Transverse colon (tissue), 4 donors: ENCODE data around the gene RHOD. TPM values are rescaled to one million over a fixed set of nuclear protein-coding genes. Genes with fewer than 3 reads are reported as not detected.

Source experiments
- DNase-seq: peaks from one replicate; pipeline ENCODE4 v3.0.0-alpha.2; 2019
- H3K27ac ChIP-seq, 4 donors: fragments of 200-600 bp; sonication (generic); 2 replicates each; pipeline ENCODE4 v1.5.1; 2016 to 2018; ENCODE audit warnings: inconsistent platforms in 4 of 4
- H3K27me3 ChIP-seq: fragments of 200-600 bp; sonication (generic); 2 replicates; pipeline ENCODE4 v1.5.1; 2017; ENCODE audit warnings: inconsistent platforms
- H3K36me3 ChIP-seq, 4 donors: fragments of 200-600 bp; sonication (generic); 2 replicates each; pipeline ENCODE4 v1.5.1; 2017 to 2019; ENCODE audit warnings: inconsistent platforms in 4 of 4
- H3K4me1 ChIP-seq, 4 donors: fragments of 200-600 bp; sonication (generic); 2 replicates each; pipeline ENCODE4 v1.5.1; 2017 to 2020; ENCODE audit warnings: inconsistent platforms in 4 of 4
- H3K4me3 ChIP-seq, 4 donors: fragments of 200-600 bp; sonication (generic); 1 replicate in 1 of 4; 2 replicates in 3 of 4; pipeline versions ENCODE4 v1.5.1 to v1.6.1; 2017 to 2019; ENCODE audit warnings: inconsistent platforms in 4 of 4
- H3K9me3 ChIP-seq, 2 donors: fragments of 200-600 bp; sonication (generic); 2 replicates each; pipeline ENCODE4 v1.5.1; 2017 to 2019; ENCODE audit warnings: inconsistent platforms in 2 of 2
- EP300 ChIP-seq: sonication (generic); formaldehyde crosslinking; IDR thresholded peaks from one replicate; pipeline ENCODE4 v1.6.1; 2017; ENCODE audit warnings: antibody characterized with exemption, low read depth
- POLR2A ChIP-seq: fragments of 450-650 bp; IDR thresholded peaks from one replicate; pipeline ENCODE4 v1.6.1; 2016; ENCODE audit warnings: antibody characterized with exemption, mild to moderate bottlenecking, moderate library complexity
- POLR2AphosphoS5 ChIP-seq, 3 donors: sonication (generic); formaldehyde crosslinking; IDR thresholded peaks; one replicate each; pipeline ENCODE4 v1.6.1; 2016; ENCODE audit warnings: antibody characterized with exemption in 3 of 3
- WGBS, 2 donors: methylation state at CpG; one replicate each; pipeline ENCODE4 v1.1.5; 2018; ENCODE audit warnings: low coverage in 1 of 2; 5-methylcytosine and 5-hydroxymethylcytosine counted together
- in situ Hi-C, 4 donors: fragments of 200-750 bp; cut with MboI; loops; one replicate each; pipeline versions ENCODE4 v1.15.0 to v1.15.1; 2017; ENCODE audit warnings: low sequenced_read_pairs in 3 of 4, low pct_ligation_motif_present in 1 of 4, low pct_unique_long_range_greater_than_20kb in 1 of 4
- intact Hi-C: fragments of 100-400 bp; cut with DNase I; formaldehyde crosslinking; loops from one replicate; pipeline ENCODE4 v1.15.1; 2023; ENCODE audit warnings: low total_unique reads
- total RNA-seq, 4 donors: library from RNA; depleted of rRNA; stranded (reverse); fragments of >200 nt; gene quantifications; one replicate each; pipeline ENCODE4 v1.1.0, GENCODE V29; 2016
- TF ChIP-seq, protein P1 (sequence below), 5 experiments: fragments of 200-600 bp in 3 of 5; fragments of 450-650 bp in 2 of 5; sonication (generic) in 3 of 5; IDR thresholded peaks; 1 replicate in 2 of 5; 2 replicates in 3 of 5; pipeline ENCODE4 v1.5.1; 2016 to 2017; ENCODE audit warnings: antibody characterized with exemption in 5 of 5, inconsistent platforms in 3 of 5, mild to moderate bottlenecking in 2 of 5, moderate library complexity in 1 of 5

The RHOD gene
- total RNA-seq, 4 donors from 2014 or later, result 1.2 to 54.6 (median 5.8) TPM

DNA sequence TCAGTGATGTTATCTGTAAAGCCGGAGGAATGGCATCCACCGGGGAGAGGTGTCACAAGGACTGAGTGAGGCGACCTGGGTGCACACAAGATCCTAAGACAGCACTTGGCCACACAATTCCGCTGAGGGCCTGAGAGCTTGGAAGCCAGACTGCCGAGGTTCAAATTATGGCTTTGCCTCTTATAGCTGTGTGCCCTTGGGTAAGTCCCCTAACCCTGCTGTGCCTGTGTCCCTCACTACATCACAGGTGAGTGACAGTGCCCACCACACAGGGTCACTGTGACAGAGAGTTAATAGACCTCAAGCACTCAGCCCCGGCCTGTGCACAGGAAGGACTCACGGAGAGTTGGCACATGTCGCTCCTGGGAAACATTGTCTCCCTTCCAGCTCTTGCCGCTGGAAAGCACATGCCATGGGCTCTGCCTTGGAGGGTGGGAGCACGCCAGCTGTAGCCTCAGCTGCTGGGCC lies 592 bp downstream of the RHOD start:
- Histone ChIP-seq H3K36me3 (no peaks in the 10 kb centered on the region), H3K4me3 (peak overlapping the region; percentile 16 to 58 (median 41))
- 70% methylated on average over 10 of the region's 10 CpGs; no CpG with 5 or more reads in 1 of the 2 donors for WGBS, 2 donors

DNA sequence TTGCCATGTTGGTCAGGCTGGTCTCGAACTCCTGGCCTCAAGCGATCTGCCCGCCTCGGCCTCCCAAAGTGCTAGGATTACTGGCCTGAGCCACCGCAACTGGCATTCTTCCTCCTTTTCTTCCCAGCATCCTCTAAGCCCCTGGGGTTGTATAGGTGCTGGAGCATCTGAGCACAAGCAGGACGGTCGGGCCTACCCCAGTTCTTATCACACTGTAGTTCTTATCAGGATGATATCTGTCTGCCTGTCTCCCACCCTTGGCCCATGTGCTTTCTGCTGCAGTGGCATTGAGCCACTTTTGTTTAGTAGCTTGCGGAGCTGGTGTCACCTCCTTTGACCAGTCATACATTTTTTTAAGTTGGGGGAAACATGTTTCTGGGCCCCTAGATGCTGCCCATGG lies 1.9 kb downstream of the RHOD start:
- intact Hi-C loops, result no loop called here
- H3K4me1 ChIP-seq, result peaks cover 11 to 28% (median 19%) of the 10 kb centered on the region in 4 donors
- in situ Hi-C loops, result no loop called here
- WGBS, 2 donors, result 80 to 100% methylated on average over 2 to 8 of the region's 8 CpGs
- H3K4me3 ChIP-seq, result no peak overlapping the region
- H3K9me3 ChIP-seq, result no peaks in the 10 kb centered on the region
- H3K27me3 ChIP-seq, result no peaks in the 10 kb centered on the region
- no peak for DNase-seq
- TF ChIP-seq, protein P1, sequence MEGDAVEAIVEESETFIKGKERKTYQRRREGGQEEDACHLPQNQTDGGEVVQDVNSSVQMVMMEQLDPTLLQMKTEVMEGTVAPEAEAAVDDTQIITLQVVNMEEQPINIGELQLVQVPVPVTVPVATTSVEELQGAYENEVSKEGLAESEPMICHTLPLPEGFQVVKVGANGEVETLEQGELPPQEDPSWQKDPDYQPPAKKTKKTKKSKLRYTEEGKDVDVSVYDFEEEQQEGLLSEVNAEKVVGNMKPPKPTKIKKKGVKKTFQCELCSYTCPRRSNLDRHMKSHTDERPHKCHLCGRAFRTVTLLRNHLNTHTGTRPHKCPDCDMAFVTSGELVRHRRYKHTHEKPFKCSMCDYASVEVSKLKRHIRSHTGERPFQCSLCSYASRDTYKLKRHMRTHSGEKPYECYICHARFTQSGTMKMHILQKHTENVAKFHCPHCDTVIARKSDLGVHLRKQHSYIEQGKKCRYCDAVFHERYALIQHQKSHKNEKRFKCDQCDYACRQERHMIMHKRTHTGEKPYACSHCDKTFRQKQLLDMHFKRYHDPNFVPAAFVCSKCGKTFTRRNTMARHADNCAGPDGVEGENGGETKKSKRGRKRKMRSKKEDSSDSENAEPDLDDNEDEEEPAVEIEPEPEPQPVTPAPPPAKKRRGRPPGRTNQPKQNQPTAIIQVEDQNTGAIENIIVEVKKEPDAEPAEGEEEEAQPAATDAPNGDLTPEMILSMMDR (IDR thresholded peaks at IDR 0.05), result no peak
- no peak for TF ChIP-seq POLR2A
- TF ChIP-seq EP300, result no peak
- no peak for TF ChIP-seq POLR2AphosphoS5 (IDR thresholded peaks at IDR 0.05)
- no peaks in the 10 kb centered on the region for H3K36me3 ChIP-seq
- H3K27ac ChIP-seq, result no peak overlapping the region

More for the DNA sequence above, 592 bp downstream of the RHOD start:
- no peaks in the 10 kb centered on the region for H3K27me3 ChIP-seq
- H3K9me3 ChIP-seq, result no peaks in the 10 kb centered on the region
- DNase-seq, result no peak
- peak overlapping the region in 3 of 4 donors; percentile 31 to 57 (median 54) for H3K27ac ChIP-seq
- peaks cover 11 to 28% (median 19%) of the 10 kb centered on the region in 4 donors for H3K4me1 ChIP-seq
- TF ChIP-seq EP300 (no peak), POLR2AphosphoS5 (IDR thresholded peaks at IDR 0.05) (no peak), POLR2A (no peak)
- TF ChIP-seq, protein P1 (IDR thresholded peaks at IDR 0.05), result no peak
- in situ Hi-C loops (no loop called here), intact Hi-C loops (no loop called here)

DNA sequence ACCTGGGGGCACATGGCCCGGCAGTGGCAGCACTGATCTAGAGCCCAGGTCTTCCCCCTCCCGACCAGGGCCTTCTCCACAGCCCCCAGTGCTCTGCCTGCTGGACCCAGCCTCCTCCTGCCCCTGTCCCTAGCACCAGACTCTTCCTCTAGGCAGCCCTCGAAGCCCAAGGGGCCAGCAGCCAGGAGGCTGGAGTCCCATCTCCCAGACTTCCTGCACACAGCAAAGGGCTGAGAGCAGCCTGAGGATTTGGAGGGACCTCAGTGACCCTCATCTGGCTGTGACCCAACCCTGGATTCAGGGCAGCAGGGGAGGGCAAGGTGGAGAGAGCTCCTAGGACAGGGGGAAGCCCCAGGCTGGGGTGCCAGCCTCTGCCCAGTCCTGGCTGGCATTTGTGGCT lies 3.0 kb downstream of the RHOD start:
- DNase-seq, result no peak
- Histone ChIP-seq H3K9me3 (no peaks in the 10 kb centered on the region), H3K4me3 (no peak overlapping the region), H3K4me1 (peaks cover 11 to 28% (median 17%) of the 10 kb centered on the region in 4 donors), H3K36me3 (no peaks in the 10 kb centered on the region), H3K27ac (no peak overlapping the region), H3K27me3 (no peaks in the 10 kb centered on the region)
- 33 to 70% methylated on average over 1 to 2 of the region's 3 CpGs for WGBS, 2 donors
- in situ Hi-C loops, result no loop called here
- intact Hi-C loops, result no loop called here
- TF ChIP-seq EP300, result no peak
- TF ChIP-seq POLR2AphosphoS5 (IDR thresholded peaks at IDR 0.05), result no peak
- no peak for TF ChIP-seq POLR2A
- TF ChIP-seq, protein P1 (IDR thresholded peaks at IDR 0.05), result no peak

DNA sequence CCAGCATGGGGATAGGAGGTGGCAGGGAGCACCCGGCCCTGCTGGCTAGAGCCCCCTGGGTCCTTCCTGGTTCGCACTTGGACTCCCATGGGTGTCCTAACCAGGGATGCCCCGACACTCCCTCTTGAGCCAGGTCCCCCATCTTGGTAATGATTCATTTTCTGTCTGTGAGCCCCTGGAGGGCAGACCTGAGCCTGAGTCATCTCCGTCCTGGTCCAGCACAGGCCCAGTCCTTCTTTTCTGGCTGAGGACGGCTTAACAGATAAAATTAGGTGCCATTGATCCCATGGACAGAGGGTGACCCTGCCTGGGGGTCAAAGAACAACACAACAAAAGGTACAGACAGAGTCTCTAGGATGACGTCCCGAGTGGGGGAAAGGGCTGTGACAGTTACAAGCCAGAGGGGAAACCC lies 3.5 kb downstream of the RHOD start:
- in situ Hi-C loops, result no loop called here
- intact Hi-C loops, result no loop called here

More for the DNA sequence above, 3.5 kb downstream of the RHOD start:
- TF ChIP-seq, protein P1 (IDR thresholded peaks at IDR 0.05), result no peak
- TF ChIP-seq EP300 (no peak), POLR2A (no peak), POLR2AphosphoS5 (IDR thresholded peaks at IDR 0.05) (no peak)
- Histone ChIP-seq H3K9me3 (no peaks in the 10 kb centered on the region), H3K4me1 (peaks cover 11 to 26% (median 15%) of the 10 kb centered on the region in 4 donors), H3K36me3 (no peaks in the 10 kb centered on the region), H3K27ac (no peak overlapping the region), H3K27me3 (no peaks in the 10 kb centered on the region), H3K4me3 (no peak overlapping the region)
- WGBS, 2 donors, result 80 to 91% methylated on average over 1 to 7 of the region's 7 CpGs
- no peak for DNase-seq
